GM03348 (cell line): ENCODE measurements around the gene DDRGK1.
"Not testable (repeated sequence)": the region's sequence is repeated elsewhere in the genome, so short reads cannot be mapped to it uniquely, and the experiment has no call there.

Source experiments
- DNase-seq: peaks from one replicate; pipeline ENCODE4 v3.0.0; 2012; ENCODE audit warnings: low spot score

The DDRGK1 gene

GRCh38 chr20:3183896-3184612 lies 20.4 kb downstream of the DDRGK1 start:
- DNase-seq, result no peak

- DNase-seq, result not testable (repeated sequence)
Observed at GRCh38 chr20:3182429-3182828, 22.1 kb downstream of the DDRGK1 start.

- DNase-seq, result no peak
Observed at GRCh38 chr20:3181270-3181669, 23.2 kb downstream of the DDRGK1 start.

- no peak for DNase-seq
Observed at GRCh38 chr20:3180319-3180718, 24.2 kb downstream of the DDRGK1 start.

GRCh38 chr20:3177746-3178485 lies 26.6 kb downstream of the DDRGK1 start:
- no peak for DNase-seq

GRCh38 chr20:3175270-3175669 lies 29.2 kb downstream of the DDRGK1 start:
- no peak for DNase-seq

- DNase-seq, result no peak
Observed at GRCh38 chr20:3174442-3175261, 29.8 kb downstream of the DDRGK1 start.

GRCh38 chr20:3173610-3174441 lies 30.7 kb downstream of the DDRGK1 start:
- peak; percentile 99 for DNase-seq

- peak; percentile 91 for DNase-seq
Observed at GRCh38 chr20:3172933-3173609, 31.4 kb downstream of the DDRGK1 start, which contains the start of gene LZTS3. Gene LZTS3 (minus strand): TSS chr20:3173549. CDS start chr20:3167163, 6,386 bp downstream.

GRCh38 chr20:3172126-3172932 lies 32.2 kb downstream of the DDRGK1 start:
- DNase-seq, result no peak

GRCh38 chr20:3171391-3172125 lies 32.9 kb downstream of the DDRGK1 start:
- no peak for DNase-seq

GRCh38 chr20:3168829-3169590 lies 35.5 kb downstream of the DDRGK1 start:
- DNase-seq, result no peak

- no peak for DNase-seq
Observed at GRCh38 chr20:3168079-3168828, 36.2 kb downstream of the DDRGK1 start.

GRCh38 chr20:3167738-3168078 lies 36.8 kb downstream of the DDRGK1 start:
- no peak for DNase-seq

GRCh38 chr20:3166913-3167342 lies 37.6 kb downstream of the DDRGK1 start:
- no peak for DNase-seq

- no peak for DNase-seq
Observed at GRCh38 chr20:3166338-3166912, 38.1 kb downstream of the DDRGK1 start.

GRCh38 chr20:3165473-3166337 lies 38.8 kb downstream of the DDRGK1 start:
- no peak for DNase-seq
